B cell (primary cell): ENCODE results near the gene ANXA10. TPM values are rescaled to one million over a fixed set of nuclear protein-coding genes. Genes with fewer than 3 reads are reported as not detected.

Experiments used
- ATAC-seq: fragments of 200-7000 bp; cut with Tn5 transposase; one replicate; pipeline ENCODE4 v1.10.0; 2021; ENCODE audit warnings: low read depth, mild to moderate bottlenecking, moderate number of reproducible peaks, moderate library complexity
- CTCF ChIA-PET: fragments of 350-600 bp; sonication (Branson Sonifier 250); formaldehyde crosslinking; loops from one replicate; lab custom pipeline; 2021; ENCODE audit warnings: antibody characterized with exemption, inconsistent platforms; lab: Charles Lee
- POLR2A ChIA-PET: fragments of 350-600 bp; sonication (Branson Sonifier 250); formaldehyde crosslinking; loops from one replicate; lab custom pipeline; 2021; ENCODE audit warnings: antibody characterized with exemption; lab: Charles Lee
- DNase-seq: peaks from one replicate; pipeline ENCODE4 v3.0.0; 2013
- H2AFZ ChIP-seq: 2 replicates; pipeline ENCODE4 v1.6.1; 2012; ENCODE audit warnings: mild to moderate bottlenecking, low read depth, low read length; ENCODE audit not compliant: insufficient read depth, poor library complexity, severe bottlenecking
- H3K27ac ChIP-seq, 2 donors: 1 replicate in 1 of 2; 2 replicates in 1 of 2; pipeline ENCODE4 v1.5.1; 2012 to 2013; ENCODE audit warnings: low read length in 2 of 2, mild to moderate bottlenecking in 2 of 2, moderate library complexity in 1 of 2
- H3K27me3 ChIP-seq, 4 experiments: fragments of 200-600 bp in 1 of 4; sonication (generic) in 1 of 4; replicated peaks in 1 of 4; 1 replicate in 2 of 4; 2 replicates in 2 of 4; pipeline versions ENCODE4 v1.6.1 to v1.7.0; 2013 to 2016; ENCODE audit warnings: low read length in 3 of 4, mild to moderate bottlenecking in 2 of 4, mixed read lengths in 1 of 4, moderate library complexity in 1 of 4; ENCODE audit not compliant: insufficient read depth in 4 of 4, control insufficient read depth in 3 of 4; ENCODE audit errors: control extremely low read depth in 1 of 4
- H3K36me3 ChIP-seq, 2 experiments: replicated peaks in 1 of 2; 1 replicate in 1 of 2; 2 replicates in 1 of 2; pipeline versions ENCODE4 v1.6.1 to v1.7.1; 2013; ENCODE audit warnings: low read length in 1 of 2; ENCODE audit not compliant: insufficient read depth in 2 of 2, control insufficient read depth in 1 of 2; ENCODE audit errors: control extremely low read depth in 1 of 2, extremely low read depth in 1 of 2
- H3K4me1 ChIP-seq, 2 donors: fragments of 200-600 bp in 1 of 2; sonication (generic) in 1 of 2; 1 replicate in 1 of 2; 2 replicates in 1 of 2; pipeline versions ENCODE4 v1.5.1 to v1.6.1; 2013 to 2017; ENCODE audit warnings: low read length in 2 of 2; ENCODE audit not compliant: control insufficient read depth in 2 of 2, insufficient read depth in 2 of 2
- H3K4me2 ChIP-seq: replicated peaks from 2 replicates; pipeline ENCODE3; 2012; ENCODE audit warnings: mild to moderate bottlenecking, low read depth, low read length; ENCODE audit not compliant: poor library complexity, severe bottlenecking
- H3K4me3 ChIP-seq, 5 experiments: fragments of 200-600 bp in 1 of 5; sonication (generic) in 1 of 5; 1 replicate in 3 of 5; 2 replicates in 2 of 5; pipeline versions ENCODE4 v1.5.1 to v1.7.0; 2011 to 2016; ENCODE audit warnings: low read length in 4 of 5, mild to moderate bottlenecking in 4 of 5, low read depth in 2 of 5, control low read depth in 1 of 5, moderate library complexity in 1 of 5; ENCODE audit not compliant: insufficient read depth in 1 of 5; ENCODE audit errors: control extremely low read depth in 1 of 5, extremely low read depth in 1 of 5
- H3K79me2 ChIP-seq: fragments of 200-600 bp; sonication (generic); one replicate; pipeline ENCODE4 v1.6.0; 2016; ENCODE audit warnings: low read length; ENCODE audit not compliant: control insufficient read depth, insufficient read depth
- H3K9ac ChIP-seq: fragments of 200-600 bp; sonication (generic); 2 replicates; pipeline ENCODE4 v1.6.1; 2017; ENCODE audit warnings: mild to moderate bottlenecking, low read length, moderate library complexity
- H3K9me3 ChIP-seq, 3 donors: one replicate each; pipeline versions ENCODE4 v1.6.1 to v1.7.1; 2013; ENCODE audit warnings: low read length in 2 of 3; ENCODE audit not compliant: control insufficient read depth in 2 of 3, insufficient read depth in 1 of 3; ENCODE audit errors: control extremely low read depth in 1 of 3
- H4K20me1 ChIP-seq: 2 replicates; pipeline ENCODE4 v1.6.0; 2012; ENCODE audit warnings: mild to moderate bottlenecking, low read length; ENCODE audit not compliant: insufficient read depth, control insufficient read depth, poor library complexity, severe bottlenecking
- H3K27ac Mint-ChIP-seq: one replicate; pipeline ENCODE4 v1.8.0; 2021; ENCODE audit warnings: mixed read lengths
- H3K27me3 Mint-ChIP-seq: one replicate; pipeline ENCODE4 v1.8.0; 2021; ENCODE audit warnings: mixed read lengths
- H3K4me1 Mint-ChIP-seq: one replicate; pipeline ENCODE4 v1.8.0; 2021; ENCODE audit warnings: mixed read lengths
- H3K4me3 Mint-ChIP-seq: one replicate; pipeline ENCODE4 v1.8.0; 2021; ENCODE audit warnings: mixed read lengths
- H3K9me3 Mint-ChIP-seq: one replicate; pipeline ENCODE4 v1.8.0; 2022; ENCODE audit warnings: mixed read lengths; ENCODE audit not compliant: insufficient read depth
- CTCF ChIP-seq: fragments of 200-600 bp; IDR thresholded peaks from one replicate; pipeline ENCODE4 v1.8.0; 2022; ENCODE audit warnings: antibody characterized with exemption, mild to moderate bottlenecking
- EZH2 ChIP-seq: IDR thresholded peaks from 2 replicates; pipeline ENCODE4 v1.6.1; 2012; ENCODE audit warnings: borderline replicate concordance, low read depth, mild to moderate bottlenecking, moderate library complexity, low read length; ENCODE audit not compliant: insufficient read depth, poor library complexity, severe bottlenecking
- WGBS: methylation state at CpG from one replicate; pipeline ENCODE4 v1.1.5; 2013; ENCODE audit warnings: missing lambda C conversion rate; ENCODE audit not compliant: insufficient coverage; 5-methylcytosine and 5-hydroxymethylcytosine counted together
- intact Hi-C: fragments of 100-400 bp; cut with micrococcal nuclease; formaldehyde crosslinking; loops from one replicate; pipeline ENCODE4 v1.10.0; 2022
- polyA plus RNA-seq: library from polyadenylated mRNA; depleted of rRNA; stranded (reverse); fragments of >200 nt; gene quantifications from 2 replicates; pipeline ENCODE4 v1.2.3, GENCODE V29; 2012
- total RNA-seq, 2 donors: library from RNA; stranded (reverse); fragments of 120-200 nt in 1 of 2; gene quantifications; 1 replicate in 1 of 2; 2 replicates in 1 of 2; pipeline versions ENCODE4 v1.2.3 to v1.2.4, GENCODE V29; 2013 to 2022

Gene ANXA10
- total and polyA plus RNA-seq, 2 donors (not counting 1 experiment from before 2014, with no cell fraction given), result not detected

DNA sequence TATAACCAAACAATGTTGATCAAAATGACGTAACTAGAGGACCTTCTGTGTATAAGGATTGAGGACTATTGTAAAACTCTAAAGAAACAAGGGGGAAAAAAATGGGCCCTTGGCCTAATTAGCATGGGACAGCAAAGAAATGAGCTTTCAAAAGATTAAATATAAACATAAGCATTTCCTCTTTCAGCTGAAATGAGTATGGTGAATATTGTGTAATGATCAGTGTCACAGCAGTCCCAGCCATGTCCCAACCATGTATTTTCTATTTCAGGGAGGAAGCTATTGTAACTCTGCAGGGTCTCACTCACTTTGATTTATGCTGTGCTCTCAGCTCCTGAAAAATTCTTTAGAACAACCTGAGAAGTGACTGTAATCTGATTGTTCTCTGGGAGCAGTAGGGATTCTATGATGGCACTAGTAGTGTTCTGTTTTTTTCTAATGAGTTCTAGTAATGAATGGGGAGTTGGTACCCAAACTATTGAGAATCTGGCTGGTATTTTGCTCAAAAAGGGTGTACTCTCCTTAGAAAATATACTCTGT lies 25.8 kb downstream of the ANXA10 start:
- Mint-ChIP-seq H3K4me3 (no peak overlapping the region), H3K4me1 (no peaks in the 10 kb centered on the region), H3K27me3 (no peaks in the 10 kb centered on the region), H3K9me3 (no peaks in the 10 kb centered on the region), H3K27ac (no peak overlapping the region)
- no peak for DNase-seq
- Histone ChIP-seq H3K27me3 (no peaks in the 10 kb centered on the region), H2AFZ (no peak overlapping the region), H3K9ac (no peak overlapping the region), H3K4me1 (no peaks in the 10 kb centered on the region), H3K27ac (no peak overlapping the region), H3K9me3 (no peaks in the 10 kb centered on the region), H4K20me1 (no peaks in the 10 kb centered on the region), H3K4me2 (no peak overlapping the region), H3K36me3 (no peaks in the 10 kb centered on the region), H3K4me3 (no peak overlapping the region), H3K79me2 (no peaks in the 10 kb centered on the region)
- ChIA-PET CTCF (no interaction called here), POLR2A (no interaction called here)
- no peak for ATAC-seq
- intact Hi-C loops, result no loop called here
- TF ChIP-seq EZH2 (no peak), CTCF (no peak)
- WGBS, result no CpG with 5 or more reads among the region's 1 CpG

- Histone ChIP-seq H3K4me2 (no peak overlapping the region), H3K9me3 (no peaks in the 10 kb centered on the region), H3K79me2 (no peaks in the 10 kb centered on the region), H3K9ac (no peak overlapping the region), H3K4me3 (no peak overlapping the region), H3K27me3 (no peaks in the 10 kb centered on the region), H3K4me1 (no peaks in the 10 kb centered on the region), H3K27ac (no peak overlapping the region), H4K20me1 (no peaks in the 10 kb centered on the region), H3K36me3 (no peaks in the 10 kb centered on the region), H2AFZ (no peak overlapping the region)
- Mint-ChIP-seq H3K27me3 (no peaks in the 10 kb centered on the region), H3K4me1 (no peaks in the 10 kb centered on the region), H3K9me3 (no peaks in the 10 kb centered on the region), H3K4me3 (no peak overlapping the region), H3K27ac (no peak overlapping the region)
- intact Hi-C loops, result no loop called here
- TF ChIP-seq CTCF (no peak), EZH2 (no peak)
- ChIA-PET POLR2A (no interaction called here), CTCF (no interaction called here)
- DNase-seq (no peak), ATAC-seq (no peak)
- no CpG with 5 or more reads among the region's 1 CpG for WGBS
Observed at GRCh38 chr4:168119100-168119499, 26.8 kb downstream of the ANXA10 start.
